UCSD-AML1 (cell line): ENCODE results near the gene TXLNB.
"Not testable (repeated sequence)": the region's sequence is repeated elsewhere in the genome, so short reads cannot be mapped to it uniquely, and the experiment has no call there.

Experiments
- DNase-seq: peaks from one replicate; lab custom pipeline; 2025; ENCODE audit not compliant: unreplicated experiment; lab: John Stamatoyannopoulos, UW

Gene TXLNB

GRCh38 chr6:139311831-139312230 lies 20.0 kb upstream of the TXLNB start:
- DNase-seq: no peak

- no peak for DNase-seq
Measured at GRCh38 chr6:139308936-139309603, 17.3 kb upstream of the TXLNB start.

GRCh38 chr6:139308286-139308916 lies 16.6 kb upstream of the TXLNB start:
- no peak for DNase-seq

- DNase-seq: no peak
Measured at GRCh38 chr6:139306291-139306981, 14.6 kb upstream of the TXLNB start.

- DNase-seq: no peak
Measured at GRCh38 chr6:139303185-139303584, 11.4 kb upstream of the TXLNB start.

- DNase-seq: no peak
Measured at GRCh38 chr6:139297921-139298320, 6.1 kb upstream of the TXLNB start.

- DNase-seq: no peak
Measured at GRCh38 chr6:139296927-139297326, 5.1 kb upstream of the TXLNB start.

DNA sequence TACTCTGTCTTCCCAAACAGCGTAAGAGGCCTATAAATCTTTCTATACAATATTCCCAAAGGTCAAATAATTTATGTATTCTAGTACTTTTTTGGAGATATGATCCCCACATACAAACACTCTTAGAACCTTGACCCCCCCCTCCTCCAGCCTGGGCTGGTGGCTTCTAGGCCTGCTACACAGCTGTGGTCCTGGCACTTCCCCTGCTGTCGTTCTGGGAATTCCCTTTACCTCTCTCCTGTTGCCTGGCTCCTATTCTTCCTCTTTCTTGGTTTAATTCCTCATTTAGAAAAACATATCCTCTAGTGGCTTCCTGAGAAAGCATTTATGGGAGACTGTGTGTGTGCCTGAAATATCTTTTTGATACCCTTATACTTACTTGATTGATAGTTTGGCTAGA lies 4.1 kb upstream of the TXLNB start:
- DNase-seq: peak; percentile 61

GRCh38 chr6:139294090-139294489 lies 2.3 kb upstream of the TXLNB start:
- DNase-seq: no peak

GRCh38 chr6:139293230-139293629 lies 1.4 kb upstream of the TXLNB start:
- DNase-seq: not testable (repeated sequence)

- DNase-seq: no peak
Measured at GRCh38 chr6:139290787-139291311, 949 bp downstream of the TXLNB start.

- DNase-seq: no peak
Measured at GRCh38 chr6:139289233-139289632, 2.6 kb downstream of the TXLNB start.

DNA sequence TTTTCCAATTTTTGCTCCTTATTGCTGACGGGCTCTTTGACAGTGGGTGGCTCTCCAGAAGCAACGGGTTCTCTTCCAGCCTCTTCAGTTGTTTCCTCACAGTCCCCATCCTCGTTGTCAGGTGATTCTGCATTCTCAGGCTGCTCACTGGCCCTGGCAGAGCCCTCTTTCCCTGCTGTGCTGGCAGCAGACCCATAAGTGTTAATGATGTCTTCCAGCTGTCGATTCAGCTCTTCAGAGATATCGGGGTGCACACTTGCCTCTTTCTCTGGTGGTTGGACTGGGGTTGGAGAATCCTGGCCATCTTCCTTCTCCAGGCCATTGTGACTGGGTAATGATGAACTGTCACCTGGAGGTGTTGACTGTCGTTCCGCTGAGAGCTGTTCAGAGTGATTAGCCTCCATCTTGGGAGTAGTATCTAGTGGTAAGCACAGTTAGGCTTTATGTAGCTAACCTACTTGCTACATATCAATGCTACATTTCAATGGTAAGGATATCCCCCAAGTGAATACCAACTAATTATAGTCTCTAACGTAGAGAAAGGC lies 3.2 kb downstream of the TXLNB start:
- no peak for DNase-seq

GRCh38 chr6:139287868-139288267 lies 3.9 kb downstream of the TXLNB start:
- no peak for DNase-seq

- not testable (repeated sequence) for DNase-seq
Measured at GRCh38 chr6:139286438-139286837, 5.4 kb downstream of the TXLNB start.

GRCh38 chr6:139285590-139285989 lies 6.2 kb downstream of the TXLNB start:
- DNase-seq: no peak

DNA sequence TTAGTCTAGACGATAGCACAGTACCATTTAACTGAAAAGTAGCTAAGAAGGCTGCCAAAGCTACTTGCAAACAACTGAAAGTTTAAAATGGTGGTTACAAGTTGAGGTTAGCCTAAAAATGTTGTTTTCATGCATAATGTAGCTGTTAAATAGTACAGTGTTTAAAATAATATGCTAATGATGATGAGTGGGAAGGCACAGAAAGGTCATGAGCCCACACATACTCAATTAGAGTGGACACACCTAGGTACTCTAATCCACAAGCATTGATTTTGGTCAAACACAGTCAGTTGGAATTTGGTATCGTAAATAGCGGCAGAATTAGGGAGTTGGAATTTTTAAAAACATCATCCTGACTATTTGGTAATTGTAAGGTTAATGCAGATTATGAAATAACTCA lies 7.0 kb downstream of the TXLNB start:
- no peak for DNase-seq

- no peak for DNase-seq
Measured at GRCh38 chr6:139282684-139283083, 9.1 kb downstream of the TXLNB start.

- no peak for DNase-seq
Measured at GRCh38 chr6:139278190-139278589, 13.6 kb downstream of the TXLNB start.

- DNase-seq: no peak
Measured at GRCh38 chr6:139277587-139277986, 14.2 kb downstream of the TXLNB start.

DNA sequence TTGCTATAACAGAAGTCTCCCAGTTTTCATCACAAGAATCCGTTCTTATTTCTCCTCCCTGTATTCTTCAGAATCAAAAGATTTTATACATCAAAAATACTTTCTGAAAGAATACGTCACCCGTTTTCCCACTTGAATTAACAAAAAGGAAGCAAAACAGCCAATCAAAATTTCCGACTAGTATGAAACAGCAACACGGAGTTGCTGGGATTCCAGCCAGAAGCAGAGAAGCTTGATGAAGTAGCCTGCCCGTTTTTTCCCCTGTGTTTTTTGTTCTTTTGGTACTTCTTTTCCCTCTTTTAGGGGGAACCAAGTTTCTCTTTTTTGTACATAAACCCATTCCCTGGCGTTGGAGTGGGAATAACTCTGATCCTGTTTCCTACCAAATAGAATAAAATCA lies 14.6 kb downstream of the TXLNB start:
- no peak for DNase-seq
